Measurements from ENCODE around the gene KPNB1.

KPNB1 gene

GRCh38 chr17:47698749-47699535, 49.2 kb downstream of the KPNB1 start:
- no peak for DNase-seq

DNA sequence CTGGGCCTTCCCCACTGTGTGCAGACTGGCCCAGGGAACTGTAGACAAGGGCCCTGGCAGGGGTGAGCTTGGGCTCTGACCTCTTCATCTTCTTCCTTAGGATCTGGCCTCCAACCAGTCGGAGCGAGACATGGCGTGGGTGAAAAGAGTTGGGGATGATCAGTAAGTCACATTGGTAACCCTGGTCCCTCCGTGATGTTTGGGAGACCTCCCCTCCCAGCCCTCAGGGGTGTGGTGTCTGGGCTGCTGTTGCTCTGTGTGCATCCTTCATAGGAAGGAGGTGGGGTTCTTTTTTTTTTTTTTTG, 49.8 kb downstream of the KPNB1 start:
- no peak for DNase-seq

DNA sequence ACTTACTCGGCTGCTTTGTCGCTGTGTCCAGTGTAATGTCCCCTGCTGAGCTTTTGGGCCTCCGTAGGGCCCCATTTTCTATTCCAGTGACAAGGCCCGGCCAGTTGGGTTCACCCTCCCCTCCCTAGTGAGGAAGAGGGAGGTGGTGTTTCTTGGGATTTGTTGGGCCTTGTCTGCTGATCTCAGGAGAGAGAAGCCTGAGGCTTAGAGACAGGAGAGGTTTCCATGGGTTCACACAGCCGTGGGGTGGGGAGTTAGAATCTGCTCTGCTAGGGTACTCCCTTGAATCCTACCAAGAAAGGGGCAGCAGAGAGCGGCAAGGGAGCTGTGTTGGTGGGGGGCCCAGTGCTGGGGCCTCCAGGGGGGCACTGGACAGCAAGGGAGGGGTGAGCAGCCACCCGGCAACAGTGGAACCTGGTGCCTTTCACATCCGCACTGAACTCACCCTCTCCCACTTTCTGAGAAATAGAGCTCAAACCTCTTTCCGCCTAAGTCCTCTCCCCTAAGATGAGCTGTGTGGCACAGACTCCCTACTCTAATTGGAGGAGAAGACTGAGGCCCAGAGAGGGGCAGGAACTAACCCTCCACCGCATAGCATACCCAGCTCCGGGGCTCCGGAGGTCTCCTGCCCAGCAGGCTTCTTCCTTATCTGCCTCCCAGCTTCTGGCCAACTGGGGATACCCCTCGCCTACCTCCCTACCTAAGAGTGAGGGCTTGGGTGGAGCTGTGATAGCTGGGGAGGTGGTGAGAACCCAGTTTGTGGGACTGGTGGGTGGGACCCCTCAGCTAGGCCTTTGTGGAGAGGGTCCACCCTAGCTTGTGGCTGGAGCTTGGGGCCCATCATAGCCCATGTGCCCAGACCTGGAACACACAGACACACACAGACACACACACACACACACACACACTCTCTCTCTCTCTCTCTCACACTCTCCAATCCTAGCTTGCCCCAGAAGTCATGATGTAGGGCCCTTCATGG, 51.0 kb downstream of the KPNB1 start:
- no peak for DNase-seq

DNA sequence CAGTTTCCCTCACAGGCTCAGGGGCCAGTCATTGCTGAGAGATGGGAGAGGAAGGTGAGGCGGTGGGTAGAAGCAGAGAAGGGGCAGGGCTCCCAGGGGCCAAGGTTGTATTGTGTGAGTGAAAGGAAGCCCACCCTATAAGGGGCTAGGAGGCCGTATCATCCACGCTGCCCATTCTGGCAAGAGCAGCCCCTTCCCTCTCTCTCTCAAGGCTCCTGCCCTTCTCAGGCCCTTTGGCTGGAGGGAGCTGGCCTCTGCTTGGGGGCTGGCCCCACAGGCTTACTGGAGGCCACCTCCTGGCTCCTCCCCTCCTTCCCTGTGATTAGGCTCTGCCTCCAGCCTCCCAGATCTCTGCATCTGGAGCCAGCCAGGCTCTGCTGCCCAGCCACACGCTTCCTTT, 51.9 kb downstream of the KPNB1 start:
- DNase-seq = no peak

DNA sequence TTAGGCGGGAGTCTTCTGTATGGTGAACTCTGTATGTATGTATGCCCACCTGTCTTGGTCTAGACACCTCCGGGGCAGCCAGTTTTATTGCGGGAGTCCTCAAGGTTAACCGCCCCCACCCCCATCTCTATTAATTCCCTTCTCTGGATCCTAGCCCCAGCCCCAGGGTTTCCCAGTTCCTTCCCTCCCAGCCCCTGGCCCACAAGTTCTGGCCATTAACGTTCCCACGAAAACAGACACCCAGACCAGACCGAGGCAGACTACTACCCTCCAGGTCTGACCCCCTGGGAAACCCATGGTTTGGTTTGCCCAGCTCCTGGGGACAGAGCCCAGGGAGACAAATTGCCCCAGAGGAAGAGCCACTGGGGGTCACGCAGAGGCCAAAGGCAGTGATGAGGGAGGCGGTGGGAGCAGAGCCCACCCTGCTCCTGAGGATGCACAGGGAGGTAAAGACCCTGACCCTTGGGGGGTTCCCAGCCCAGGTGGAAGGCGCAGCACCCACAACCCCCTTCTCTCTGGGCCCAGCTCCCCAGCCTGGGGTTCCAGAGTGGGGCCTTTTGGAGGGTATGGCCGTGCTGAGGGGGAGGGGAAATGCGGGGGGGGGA, 52.8 kb downstream of the KPNB1 start:
- no peak for DNase-seq

- DNase-seq = no peak
Observed at GRCh38 chr17:47703191-47703591, 53.5 kb downstream of the KPNB1 start.

- no peak for DNase-seq
Observed at GRCh38 chr17:47703671-47704070, 54.0 kb downstream of the KPNB1 start.

GRCh38 chr17:47704116-47704515, 54.4 kb downstream of the KPNB1 start:
- DNase-seq = no peak

GRCh38 chr17:47704736-47705135, 55.0 kb downstream of the KPNB1 start:
- DNase-seq = no peak

DNA sequence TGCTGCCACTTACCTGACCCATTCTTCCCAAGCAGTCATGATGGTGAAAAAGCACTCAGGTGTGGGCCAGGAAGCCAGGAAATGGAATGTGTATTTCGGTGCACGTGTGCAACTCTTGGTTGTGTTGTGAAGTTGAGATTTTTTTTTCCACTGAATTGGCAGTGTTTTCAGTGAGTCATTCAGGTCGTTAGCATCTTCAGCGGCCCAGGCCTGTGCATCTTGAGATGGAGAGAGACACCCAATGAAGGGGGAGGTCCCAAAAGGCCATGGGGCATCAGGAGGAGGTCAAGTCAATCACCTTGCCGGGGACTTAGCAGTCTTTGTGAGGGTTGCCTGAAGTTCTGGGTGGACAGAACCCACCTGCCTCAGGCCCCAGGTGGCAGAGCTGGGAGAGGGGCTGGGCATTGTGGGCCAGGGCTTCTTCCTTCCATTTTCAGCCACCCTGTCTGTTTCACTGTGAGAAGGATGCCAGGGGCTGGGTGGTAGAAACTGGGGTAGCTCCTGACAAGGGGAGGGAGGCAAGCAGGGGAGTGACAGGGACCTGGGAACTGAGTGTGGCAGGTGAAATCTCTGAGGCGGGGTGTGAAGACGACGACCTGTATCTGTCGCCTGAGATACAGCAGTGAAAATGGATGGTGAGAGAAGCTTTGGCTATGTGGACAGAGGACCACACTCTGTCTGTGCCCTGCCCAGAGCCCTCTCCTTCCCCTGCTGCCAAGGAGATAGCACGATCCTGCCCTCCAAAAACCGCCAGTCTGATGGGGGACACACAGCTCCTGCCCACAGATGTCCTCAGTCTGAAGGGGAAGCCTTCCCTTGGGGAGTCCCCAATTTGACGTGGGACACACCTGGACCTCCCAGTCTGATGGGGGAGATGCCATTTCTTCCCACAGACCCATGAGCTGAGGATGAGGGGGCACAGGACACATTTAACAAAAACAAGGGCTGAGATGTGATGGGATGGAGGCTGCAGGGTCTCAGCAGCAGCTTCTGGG, 56.1 kb downstream of the KPNB1 start:
- DNase-seq = no peak

DNA sequence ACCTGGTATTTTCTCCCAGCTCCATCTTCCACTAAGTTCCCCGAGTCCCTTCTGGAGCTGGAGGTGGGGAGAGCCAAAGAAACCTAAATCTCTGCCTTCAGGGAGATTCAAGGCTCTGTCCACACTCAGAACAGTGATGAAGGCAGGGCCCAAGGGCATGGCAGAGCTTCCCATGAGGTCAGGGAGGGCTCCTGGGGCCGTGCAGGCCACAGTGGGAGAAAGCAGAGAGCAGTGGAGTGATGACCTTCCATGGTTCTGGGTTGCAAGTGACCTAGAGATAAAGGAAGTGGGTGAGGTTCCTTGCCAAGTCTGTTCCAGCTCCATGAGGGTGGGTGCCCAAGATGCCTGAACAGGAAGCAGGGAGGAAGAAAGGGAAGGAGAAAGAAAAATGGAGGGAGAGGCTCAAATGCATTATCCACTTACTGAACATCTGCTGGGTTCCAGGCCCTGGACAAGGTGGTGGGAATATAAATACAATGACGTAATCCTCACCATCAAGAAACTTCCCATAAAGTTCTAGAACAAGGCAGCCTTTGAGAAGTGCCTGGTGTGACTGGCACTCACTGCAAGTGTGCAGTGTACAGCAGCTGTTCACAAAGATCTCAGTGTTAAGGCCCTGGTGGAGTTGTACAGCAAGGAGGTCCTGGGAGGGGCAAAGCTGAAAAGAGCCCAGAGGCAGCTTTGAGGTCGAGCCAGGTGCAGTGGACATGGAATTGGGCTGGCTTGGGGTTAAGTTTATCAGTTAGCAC, 57.5 kb downstream of the KPNB1 start:
- no peak for DNase-seq

GRCh38 chr17:47707884-47708283, 58.2 kb downstream of the KPNB1 start:
- no peak for DNase-seq

GRCh38 chr17:47708312-47708863, 58.7 kb downstream of the KPNB1 start:
- no peak for DNase-seq

- no peak for DNase-seq
Observed at GRCh38 chr17:47708864-47709541, 59.3 kb downstream of the KPNB1 start.

DNA sequence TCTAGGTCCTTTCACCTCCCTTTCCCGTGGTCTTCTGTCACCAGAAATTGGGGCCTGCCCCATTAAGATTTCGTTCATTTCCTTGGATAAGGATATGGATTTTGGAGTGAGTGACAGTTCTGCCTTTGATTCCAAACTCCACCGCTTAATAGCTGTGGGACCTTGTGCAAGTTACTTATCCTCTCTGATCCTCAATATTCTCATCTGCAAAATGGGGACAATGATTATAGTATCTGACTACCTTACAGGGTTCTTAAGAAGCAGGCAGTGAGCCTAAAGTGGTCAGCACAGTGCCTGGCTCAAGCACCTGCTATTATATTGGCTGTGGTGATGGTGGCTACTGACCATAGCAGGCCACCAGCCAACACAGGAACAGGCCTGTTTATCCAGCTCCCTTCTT, 59.9 kb downstream of the KPNB1 start:
- no peak for DNase-seq

GRCh38 chr17:47711366-47712099, 61.8 kb downstream of the KPNB1 start:
- DNase-seq = no peak

GRCh38 chr17:47712330-47713023, 62.8 kb downstream of the KPNB1 start:
- DNase-seq = no peak

DNA sequence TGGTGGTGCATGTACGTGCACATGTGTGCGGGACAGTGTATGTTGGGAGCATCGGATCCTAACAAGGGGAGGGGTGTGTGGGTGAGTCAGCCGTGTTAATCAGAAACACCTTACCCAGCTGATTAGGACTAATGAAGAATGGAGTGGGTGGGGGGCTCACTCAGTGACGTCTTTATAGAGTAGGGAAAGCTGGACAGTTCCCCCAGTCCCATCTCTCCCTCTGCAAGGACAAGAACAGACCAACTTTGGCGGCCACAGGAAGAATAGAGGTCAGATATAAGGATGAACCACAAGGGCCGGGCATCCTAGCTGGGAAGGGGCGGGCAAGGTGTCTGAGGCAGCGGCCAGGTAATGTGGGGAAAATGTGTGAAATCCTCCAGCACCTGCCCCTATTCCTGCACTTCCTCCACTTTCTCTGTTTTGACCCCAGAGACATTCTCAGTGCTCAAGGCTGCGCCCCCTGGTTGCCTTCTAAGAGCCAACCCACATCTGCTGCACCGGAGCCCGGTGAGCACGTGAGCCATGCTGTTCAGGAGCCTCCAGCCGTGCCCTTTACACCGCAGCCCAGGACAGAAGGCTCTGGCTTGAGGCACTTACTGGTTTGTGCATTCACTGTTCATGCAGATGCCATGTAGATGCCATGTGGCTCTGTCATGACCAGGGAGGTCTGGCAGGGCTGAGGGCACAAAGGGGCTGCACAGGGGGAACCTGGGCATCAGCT, 64.4 kb downstream of the KPNB1 start:
- no peak for DNase-seq

All from NCI-H510A treated with DMSO at 0.1 percent for 48 hours (cell line).